K562 (cell line): Measurements from ENCODE around the gene SCN8A. TPM values are rescaled to one million over a fixed set of nuclear protein-coding genes. Genes with fewer than 3 reads are reported as not detected.

Experiments used
- ATAC-seq: fragments of 200-7000 bp; cut with Tn5 transposase; 3 replicates; pipeline ENCODE4 v1.9.1; 2020; ENCODE audit warnings: moderate library complexity
- BruUV-seq: library from RNA; stranded (reverse); fragments of 400-500 nt; replicated peaks from 2 replicates; lab custom pipeline; 2021; lab: Mats Ljungman, UMichigan
- CTCF ChIA-PET: fragments of 300-600 bp; formaldehyde crosslinking; extraction: SDS; loops from one replicate; lab custom pipeline; 2021; ENCODE audit warnings: low intra/inter-chr PET ratio; lab: Yijun Ruan, JAX
- POLR2A ChIA-PET: fragments of 300-600, 350-650 bp; sonication (Branson Sonifier 250); formaldehyde crosslinking; extraction: SDS; loops from one replicate; lab custom pipeline; 2021; ENCODE audit warnings: antibody characterized with exemption, inconsistent platforms; lab: Yijun Ruan, JAX
- DNase-seq, 4 experiments: peaks; one replicate each; pipeline versions ENCODE4 v3.0.0 to v3.0.0-alpha.2; 2011 to 2018; ENCODE audit warnings: low spot score in 3 of 4, mixed read lengths in 3 of 4; ENCODE audit errors: extremely low read depth in 1 of 4
- FAIRE-seq: peaks from 2 replicates; lab custom pipeline; 2011; peaks lifted over from hg19 to GRCh38; lab: Jason Lieb, UNC
- H2AFZ ChIP-seq: 2 replicates; pipeline ENCODE4 v1.6.0; 2011; ENCODE audit warnings: low read depth, low read length, control low read depth, inconsistent platforms
- H3K27ac ChIP-seq: fragments of 200-600 bp; 3 replicates; pipeline ENCODE4 v1.8.0; 2011; ENCODE audit warnings: low read depth, mild to moderate bottlenecking, control low read depth, inconsistent platforms, low read length, moderate library complexity, mixed read lengths; ENCODE audit errors: extremely low read depth
- H3K27me3 ChIP-seq, 2 experiments: fragments of 300-600 bp in 1 of 2; 2 replicates in 1 of 2; 3 replicates in 1 of 2; pipeline versions ENCODE4 v1.6.0 to v1.8.0; 2011; ENCODE audit warnings: inconsistent platforms in 2 of 2, low read length in 2 of 2, mild to moderate bottlenecking in 1 of 2, mixed read lengths in 1 of 2, moderate library complexity in 1 of 2; ENCODE audit not compliant: control insufficient read depth in 2 of 2, insufficient read depth in 2 of 2
- H3K36me3 ChIP-seq: fragments of 300-600 bp; 3 replicates; pipeline ENCODE4 v1.8.0; 2011; ENCODE audit warnings: mild to moderate bottlenecking, low read length, inconsistent platforms; ENCODE audit not compliant: control insufficient read depth, insufficient read depth
- H3K4me1 ChIP-seq, 2 experiments: fragments of 200-600 bp in 1 of 2; replicated peaks in 1 of 2; 2 replicates in 1 of 2; 3 replicates in 1 of 2; pipeline versions ENCODE4 v1.5.1 to v1.8.0; 2011; ENCODE audit warnings: inconsistent platforms in 2 of 2, low read length in 2 of 2, mild to moderate bottlenecking in 1 of 2, mixed read lengths in 1 of 2, moderate library complexity in 1 of 2; ENCODE audit not compliant: control insufficient read depth in 2 of 2, insufficient read depth in 2 of 2
- H3K4me2 ChIP-seq: 2 replicates; pipeline ENCODE4 v1.6.1; 2011; ENCODE audit warnings: low read length, control low read depth, inconsistent platforms, mixed read lengths; ENCODE audit not compliant: insufficient read depth
- H3K4me3 ChIP-seq: fragments of 200-600 bp; sonication (generic), shearing (Covaris generic); 2 replicates; pipeline ENCODE4 v1.5.1; 2016; ENCODE audit warnings: control low read depth, inconsistent platforms
- H3K79me2 ChIP-seq: fragments of 200-600 bp; 3 replicates; pipeline ENCODE4 v1.8.0; 2011; ENCODE audit warnings: low read length, inconsistent platforms; ENCODE audit not compliant: control insufficient read depth, insufficient read depth
- H3K9ac ChIP-seq, 2 experiments: 2 replicates each; pipeline versions ENCODE4 v1.6.0 to v1.6.1; 2011; ENCODE audit warnings: low read depth in 2 of 2, low read length in 2 of 2, control low read depth in 1 of 2, inconsistent platforms in 1 of 2, mild to moderate bottlenecking in 1 of 2, mixed read lengths in 1 of 2; ENCODE audit not compliant: insufficient read depth in 1 of 2
- H3K9me1 ChIP-seq: one replicate; pipeline ENCODE4 v1.6.0; 2011; ENCODE audit warnings: inconsistent platforms, mild to moderate bottlenecking, low read length, moderate library complexity; ENCODE audit not compliant: control insufficient read depth, insufficient read depth
- H3K9me3 ChIP-seq: replicated peaks from 2 replicates; pipeline ENCODE4 v1.5.1; 2011; ENCODE audit warnings: low read depth, low read length, inconsistent platforms; ENCODE audit not compliant: control insufficient read depth, insufficient read depth
- H4K20me1 ChIP-seq: replicated peaks from 2 replicates; pipeline ENCODE4 v1.6.1; 2011; ENCODE audit warnings: low read length, inconsistent platforms, mixed read lengths; ENCODE audit not compliant: control insufficient read depth, insufficient read depth
- ASH1L ChIP-seq: fragments of 450-650 bp; IDR thresholded peaks from 2 replicates; pipeline ENCODE4 v1.6.1; 2018; ENCODE audit warnings: borderline replicate concordance, mild to moderate bottlenecking, low read depth; ENCODE audit not compliant: partially characterized antibody
- C11orf30 ChIP-seq: fragments of 450-650 bp; IDR thresholded peaks from 2 replicates; pipeline ENCODE4 v1.6.1; 2016; ENCODE audit warnings: low read depth, mild to moderate bottlenecking
- CHCHD3 ChIP-seq: fragments of 250-450 bp; sonication (Bioruptor Pico); IDR thresholded peaks from 2 replicates; pipeline ENCODE4 v2.1.2; 2022; ENCODE audit warnings: mild to moderate bottlenecking
- ILK ChIP-seq: fragments of 450-650 bp; IDR thresholded peaks from 2 replicates; pipeline ENCODE4 v1.6.1; 2016; ENCODE audit warnings: missing genetic modification characterization, low read depth, mild to moderate bottlenecking, missing compliant biosample characterization, moderate library complexity, borderline replicate concordance
- NFXL1 ChIP-seq: fragments of 450-650 bp; formaldehyde crosslinking; IDR thresholded peaks from 2 replicates; pipeline ENCODE4 v1.4.0; 2021; ENCODE audit warnings: mild to moderate bottlenecking
- SETDB1 ChIP-seq: IDR thresholded peaks from one replicate; pipeline ENCODE4 v1.6.1; 2012; ENCODE audit warnings: low read length, control low read depth, inconsistent platforms
- SRSF3 ChIP-seq: fragments of 200-400 bp; formaldehyde crosslinking; IDR thresholded peaks from 2 replicates; pipeline ENCODE4 v1.6.1; 2016; ENCODE audit warnings: mild to moderate bottlenecking, low read length, moderate library complexity; ENCODE audit not compliant: insufficient read depth
- SRSF9 ChIP-seq: fragments of 200-400 bp; formaldehyde crosslinking; IDR thresholded peaks from 2 replicates; pipeline ENCODE4 v1.6.1; 2017; ENCODE audit warnings: low read depth, low read length, borderline replicate concordance
- TCF3 ChIP-seq: sonication (generic); formaldehyde crosslinking; IDR thresholded peaks from 2 replicates; pipeline ENCODE4 v1.4.0; 2020; ENCODE audit warnings: mild to moderate bottlenecking, missing genetic modification reagents
- ZBTB8A ChIP-seq: fragments of 450-650 bp; IDR thresholded peaks from 2 replicates; pipeline ENCODE4 v1.6.1; 2018; ENCODE audit warnings: mild to moderate bottlenecking, moderate library complexity; ENCODE audit not compliant: partially characterized antibody
- ZC3H4 ChIP-seq: sonication (generic); formaldehyde crosslinking; IDR thresholded peaks from 2 replicates; pipeline ENCODE4 v1.9.0; 2021; ENCODE audit warnings: missing genetic modification reagents, borderline replicate concordance
- ZNF140 ChIP-seq: fragments of 250-450 bp; sonication (Bioruptor Pico); IDR thresholded peaks from 2 replicates; pipeline ENCODE4 v1.8.0; 2021; ENCODE audit warnings: moderate library complexity, mild to moderate bottlenecking, inconsistent platforms
- ZNF445 ChIP-seq: fragments of 250-450 bp; sonication (Bioruptor Pico); IDR thresholded peaks from 2 replicates; pipeline ENCODE4 v1.4.0; 2020; ENCODE audit warnings: low read depth, mild to moderate bottlenecking, moderate library complexity
- ZNF584 ChIP-seq: fragments of 200-800 bp; sonication (Bioruptor generic); IDR thresholded peaks from 2 replicates; pipeline ENCODE4 v1.6.1; 2016; ENCODE audit warnings: low read depth, mild to moderate bottlenecking, missing genetic modification characterization, missing compliant biosample characterization
- ZNF586 ChIP-seq: fragments of 450-650 bp; formaldehyde crosslinking; conservative IDR thresholded peaks from 2 replicates; pipeline ENCODE4 v1.4.0; 2020; ENCODE audit warnings: mild to moderate bottlenecking, moderate library complexity
- WGBS: fragments of 100-300 bp; shearing (Covaris generic); methylation state at CpG from one replicate; pipeline ENCODE4 v1.1.6; 2016; ENCODE audit warnings: low coverage, mixed read lengths; ENCODE audit not compliant: insufficient coverage; ENCODE audit errors: missing lambda C conversion rate; 5-methylcytosine and 5-hydroxymethylcytosine counted together
- in situ Hi-C: fragments of 300-500 bp; cut with MboI; formaldehyde crosslinking; loops from 4 replicates; pipeline ENCODE4 v1.15.0; 2018; ENCODE audit warnings: inconsistent platforms, mixed read lengths
- intact Hi-C: fragments of 100-400 bp; cut with micrococcal nuclease; formaldehyde crosslinking; loops from 2 replicates; pipeline ENCODE4 v1.14.2; 2022
- polyA plus RNA-seq, 8 experiments: library from polyadenylated mRNA; depleted of rRNA in 4 of 8; stranded (reverse) in 5 of 8; unstranded in 3 of 8; fragments of >200 nt; fragmentation: Nextera tagmentation in 2 of 8; fragmentation: Illumina TruSeq in 1 of 8; extraction: Ambion mirVana in 2 of 8; extraction: Trizol in 1 of 8; gene quantifications; 2 replicates each; pipeline versions ENCODE4 v1.2.1 to v1.2.3, GENCODE V29; 2011 to 2014; ENCODE audit warnings: inconsistent platforms in 1 of 8, missing spikeins in 1 of 8
- total RNA-seq, 7 experiments: library from RNA; depleted of rRNA in 6 of 7; stranded (reverse); fragments of >200 nt in 6 of 7; fragmentation: Illumina TruSeq in 2 of 7; extraction: Trizol in 2 of 7; gene quantifications; 2 replicates each; pipeline versions ENCODE4 v1.2.1 to v1.2.3, GENCODE V29; 2011 to 2021; ENCODE audit warnings: low replicate concordance in 1 of 7
- TF ChIP-seq, protein P1 (sequence below): sonication (generic); formaldehyde crosslinking; IDR thresholded peaks from 2 replicates; pipeline ENCODE4 v1.8.0; 2022; ENCODE audit warnings: mild to moderate bottlenecking, missing genetic modification reagents, borderline replicate concordance
- TF ChIP-seq, protein P2 (sequence below): sonication (generic); formaldehyde crosslinking; IDR thresholded peaks from 2 replicates; pipeline ENCODE4 v1.8.0; 2022; ENCODE audit warnings: mild to moderate bottlenecking, missing genetic modification reagents
- TF ChIP-seq, protein P3 (sequence below): sonication (generic); formaldehyde crosslinking; IDR thresholded peaks from 2 replicates; pipeline ENCODE4 v1.8.1; 2023; ENCODE audit warnings: mild to moderate bottlenecking, missing genetic modification reagents

Gene SCN8A
- total and polyA plus RNA-seq, 9 of the 15 experiments (the other 6 are each of a cell fraction or from before 2014, with no cell fraction given) = 0.03 to 0.29 (median 0.15) TPM; not detected in 1

GRCh38 chr12:51726931-51727330 is 135.9 kb downstream of the SCN8A start (continued):
- TF ChIP-seq, protein P1, sequence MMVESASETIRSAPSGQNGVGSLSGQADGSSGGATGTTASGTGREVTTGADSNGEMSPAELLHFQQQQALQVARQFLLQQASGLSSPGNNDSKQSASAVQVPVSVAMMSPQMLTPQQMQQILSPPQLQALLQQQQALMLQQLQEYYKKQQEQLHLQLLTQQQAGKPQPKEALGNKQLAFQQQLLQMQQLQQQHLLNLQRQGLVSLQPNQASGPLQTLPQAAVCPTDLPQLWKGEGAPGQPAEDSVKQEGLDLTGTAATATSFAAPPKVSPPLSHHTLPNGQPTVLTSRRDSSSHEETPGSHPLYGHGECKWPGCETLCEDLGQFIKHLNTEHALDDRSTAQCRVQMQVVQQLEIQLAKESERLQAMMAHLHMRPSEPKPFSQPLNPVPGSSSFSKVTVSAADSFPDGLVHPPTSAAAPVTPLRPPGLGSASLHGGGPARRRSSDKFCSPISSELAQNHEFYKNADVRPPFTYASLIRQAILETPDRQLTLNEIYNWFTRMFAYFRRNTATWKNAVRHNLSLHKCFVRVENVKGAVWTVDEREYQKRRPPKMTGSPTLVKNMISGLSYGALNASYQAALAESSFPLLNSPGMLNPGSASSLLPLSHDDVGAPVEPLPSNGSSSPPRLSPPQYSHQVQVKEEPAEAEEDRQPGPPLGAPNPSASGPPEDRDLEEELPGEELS (CRISPR knock-in tag) = no peak
- TF ChIP-seq ASH1L (no peak), C11orf30 (no peak), NFXL1 (no peak), SETDB1 (no peak), ZBTB8A (no peak), ZNF584 (CRISPR knock-in tag) (no peak)
- TF ChIP-seq, protein P2, sequence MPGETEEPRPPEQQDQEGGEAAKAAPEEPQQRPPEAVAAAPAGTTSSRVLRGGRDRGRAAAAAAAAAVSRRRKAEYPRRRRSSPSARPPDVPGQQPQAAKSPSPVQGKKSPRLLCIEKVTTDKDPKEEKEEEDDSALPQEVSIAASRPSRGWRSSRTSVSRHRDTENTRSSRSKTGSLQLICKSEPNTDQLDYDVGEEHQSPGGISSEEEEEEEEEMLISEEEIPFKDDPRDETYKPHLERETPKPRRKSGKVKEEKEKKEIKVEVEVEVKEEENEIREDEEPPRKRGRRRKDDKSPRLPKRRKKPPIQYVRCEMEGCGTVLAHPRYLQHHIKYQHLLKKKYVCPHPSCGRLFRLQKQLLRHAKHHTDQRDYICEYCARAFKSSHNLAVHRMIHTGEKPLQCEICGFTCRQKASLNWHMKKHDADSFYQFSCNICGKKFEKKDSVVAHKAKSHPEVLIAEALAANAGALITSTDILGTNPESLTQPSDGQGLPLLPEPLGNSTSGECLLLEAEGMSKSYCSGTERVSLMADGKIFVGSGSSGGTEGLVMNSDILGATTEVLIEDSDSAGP (CRISPR knock-in tag) = no peak

GRCh38 chr12:51729331-51729730 is 138.3 kb downstream of the SCN8A start:
- Histone ChIP-seq H3K79me2 (no peaks in the 10 kb centered on the region), H3K36me3 (no peaks in the 10 kb centered on the region), H3K9me1 (no peaks in the 10 kb centered on the region), H3K27me3 (no peaks in the 10 kb centered on the region), H2AFZ (no peak overlapping the region), H3K4me3 (no peak overlapping the region), H3K4me2 (no peak overlapping the region), H4K20me1 (no peaks in the 10 kb centered on the region), H3K9me3 (no peaks in the 10 kb centered on the region), H3K27ac (no peak overlapping the region), H3K9ac (no peak overlapping the region), H3K4me1 (no peaks in the 10 kb centered on the region)
- FAIRE-seq (no peak), DNase-seq (no peak), ATAC-seq (no peak)
- POLR2A ChIA-PET = no interaction called here
- no TSS peak for BruUV-seq
- CTCF ChIA-PET = no interaction called here
- intact Hi-C loops (no loop called here), in situ Hi-C loops (no loop called here)
- WGBS = 4% methylated on average over 4 of the region's 4 CpGs
- TF ChIP-seq CHCHD3 (CRISPR knock-in tag) (no peak), SRSF3 (no peak), ZNF586 (no peak), ZC3H4 (CRISPR knock-in tag) (no peak), TCF3 (CRISPR knock-in tag) (no peak), ILK (tag) (no peak), ZNF445 (CRISPR knock-in tag) (no peak), SRSF9 (no peak), ZNF140 (CRISPR knock-in tag) (no peak)
- TF ChIP-seq, protein P3, sequence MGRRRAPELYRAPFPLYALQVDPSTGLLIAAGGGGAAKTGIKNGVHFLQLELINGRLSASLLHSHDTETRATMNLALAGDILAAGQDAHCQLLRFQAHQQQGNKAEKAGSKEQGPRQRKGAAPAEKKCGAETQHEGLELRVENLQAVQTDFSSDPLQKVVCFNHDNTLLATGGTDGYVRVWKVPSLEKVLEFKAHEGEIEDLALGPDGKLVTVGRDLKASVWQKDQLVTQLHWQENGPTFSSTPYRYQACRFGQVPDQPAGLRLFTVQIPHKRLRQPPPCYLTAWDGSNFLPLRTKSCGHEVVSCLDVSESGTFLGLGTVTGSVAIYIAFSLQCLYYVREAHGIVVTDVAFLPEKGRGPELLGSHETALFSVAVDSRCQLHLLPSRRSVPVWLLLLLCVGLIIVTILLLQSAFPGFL (CRISPR knock-in tag) = no peak
